Progenitor cell of endocrine pancreas (in vitro differentiated cells): ENCODE results near the gene SAMD8. TPM values are rescaled to one million over a fixed set of nuclear protein-coding genes. Genes with fewer than 3 reads are reported as not detected.
A peak's percentile ranks its signal among the peaks of the same experiment; 100 is the strongest.

Source experiments
- DNase-seq: peaks from one replicate; pipeline ENCODE4 v3.0.0; 2021; ENCODE audit warnings: low spot score; ENCODE audit not compliant: unreplicated experiment
- H3K27ac Mint-ChIP-seq: 2 replicates; pipeline ENCODE4 v1.8.0; 2021; ENCODE audit warnings: mild to moderate bottlenecking, moderate library complexity, mixed read lengths
- H3K27me3 Mint-ChIP-seq: 2 replicates; pipeline ENCODE4 v1.8.0; 2021; ENCODE audit warnings: mixed read lengths
- H3K36me3 Mint-ChIP-seq: 2 replicates; pipeline ENCODE4 v1.8.0; 2022; ENCODE audit warnings: mixed read lengths; ENCODE audit not compliant: insufficient read depth
- H3K4me1 Mint-ChIP-seq: 2 replicates; pipeline ENCODE4 v1.8.0; 2021; ENCODE audit warnings: low read depth, mixed read lengths
- H3K4me3 Mint-ChIP-seq: 2 replicates; pipeline ENCODE4 v1.8.0; 2021; ENCODE audit warnings: low read depth, mild to moderate bottlenecking, moderate library complexity, mixed read lengths
- H3K9me3 Mint-ChIP-seq: 2 replicates; pipeline ENCODE4 v1.8.0; 2021; ENCODE audit warnings: low read depth, mixed read lengths
- long read RNA-seq: library from polyadenylated mRNA; unstranded; transcript quantifications from one replicate; pipeline ENCODE4 v2.0.0, GENCODE V29; 2020
- total RNA-seq: library from RNA; stranded (reverse); gene quantifications from 2 replicates; pipeline ENCODE4 v1.2.1, GENCODE V29; 2021
- TF ChIP-seq, protein P1 (sequence below): fragments of 200-600 bp; sonication (generic); IDR thresholded peaks from one replicate; pipeline ENCODE4 v1.5.0; 2021; ENCODE audit warnings: antibody characterized with exemption, mild to moderate bottlenecking; ENCODE audit not compliant: unreplicated experiment

Gene SAMD8
- total RNA-seq, result 17.4 and 18.0 TPM in 2 replicates
- long read RNA-seq, partial matches to known transcripts, result 1 of 13 reads
- long read RNA-seq, other reads (novel, unspliced or antisense), result 10 of 13 reads

DNA sequence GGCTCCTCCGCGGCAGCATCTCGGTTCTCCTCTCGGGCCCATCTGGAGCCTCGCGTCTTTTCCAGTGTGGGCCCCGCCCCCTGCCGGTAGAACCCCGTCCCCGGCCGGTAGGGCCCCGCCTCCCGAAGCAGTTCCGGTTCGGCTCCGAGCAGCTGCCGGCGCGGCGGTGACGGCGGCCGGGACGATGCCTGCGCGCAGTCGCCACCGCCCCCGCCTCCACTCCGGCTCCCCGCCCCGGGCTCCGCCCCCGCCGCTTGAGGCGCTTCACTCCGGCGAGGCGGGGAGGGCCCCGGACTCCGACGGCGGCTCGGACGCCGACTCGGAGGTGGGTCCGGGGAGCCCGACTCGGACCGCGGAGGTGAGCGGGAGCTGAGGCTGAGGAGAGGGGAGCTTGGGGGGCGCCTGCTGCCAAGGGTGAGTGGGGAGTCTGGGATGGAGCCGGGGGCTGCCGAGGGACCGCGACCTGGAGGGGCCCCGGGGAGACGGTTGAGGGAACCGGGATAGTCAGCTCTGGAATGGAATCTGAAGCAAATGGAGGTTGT is at the start of gene SAMD8:
Gene SAMD8, plus strand, starts transcription at position 292 of the 542 bp plus-strand sequence. CDS start 38,873 bp downstream, outside the sequence.
- no peaks in the 10 kb centered on the region for H3K9me3 Mint-ChIP-seq
- peaks cover 14% of the 10 kb centered on the region for H3K4me1 Mint-ChIP-seq
- DNase-seq, result peak; percentile 94
- H3K27me3 Mint-ChIP-seq, result peaks cover under 1% of the 10 kb centered on the region
- H3K4me3 Mint-ChIP-seq, result peak within 1 kb of the TSS; percentile 97
- peak within 1 kb of the TSS; percentile 97 for H3K27ac Mint-ChIP-seq
- H3K36me3 Mint-ChIP-seq, result no peaks in the 10 kb centered on the region
- TF ChIP-seq, protein P1, sequence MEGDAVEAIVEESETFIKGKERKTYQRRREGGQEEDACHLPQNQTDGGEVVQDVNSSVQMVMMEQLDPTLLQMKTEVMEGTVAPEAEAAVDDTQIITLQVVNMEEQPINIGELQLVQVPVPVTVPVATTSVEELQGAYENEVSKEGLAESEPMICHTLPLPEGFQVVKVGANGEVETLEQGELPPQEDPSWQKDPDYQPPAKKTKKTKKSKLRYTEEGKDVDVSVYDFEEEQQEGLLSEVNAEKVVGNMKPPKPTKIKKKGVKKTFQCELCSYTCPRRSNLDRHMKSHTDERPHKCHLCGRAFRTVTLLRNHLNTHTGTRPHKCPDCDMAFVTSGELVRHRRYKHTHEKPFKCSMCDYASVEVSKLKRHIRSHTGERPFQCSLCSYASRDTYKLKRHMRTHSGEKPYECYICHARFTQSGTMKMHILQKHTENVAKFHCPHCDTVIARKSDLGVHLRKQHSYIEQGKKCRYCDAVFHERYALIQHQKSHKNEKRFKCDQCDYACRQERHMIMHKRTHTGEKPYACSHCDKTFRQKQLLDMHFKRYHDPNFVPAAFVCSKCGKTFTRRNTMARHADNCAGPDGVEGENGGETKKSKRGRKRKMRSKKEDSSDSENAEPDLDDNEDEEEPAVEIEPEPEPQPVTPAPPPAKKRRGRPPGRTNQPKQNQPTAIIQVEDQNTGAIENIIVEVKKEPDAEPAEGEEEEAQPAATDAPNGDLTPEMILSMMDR, result peak; percentile 40

DNA sequence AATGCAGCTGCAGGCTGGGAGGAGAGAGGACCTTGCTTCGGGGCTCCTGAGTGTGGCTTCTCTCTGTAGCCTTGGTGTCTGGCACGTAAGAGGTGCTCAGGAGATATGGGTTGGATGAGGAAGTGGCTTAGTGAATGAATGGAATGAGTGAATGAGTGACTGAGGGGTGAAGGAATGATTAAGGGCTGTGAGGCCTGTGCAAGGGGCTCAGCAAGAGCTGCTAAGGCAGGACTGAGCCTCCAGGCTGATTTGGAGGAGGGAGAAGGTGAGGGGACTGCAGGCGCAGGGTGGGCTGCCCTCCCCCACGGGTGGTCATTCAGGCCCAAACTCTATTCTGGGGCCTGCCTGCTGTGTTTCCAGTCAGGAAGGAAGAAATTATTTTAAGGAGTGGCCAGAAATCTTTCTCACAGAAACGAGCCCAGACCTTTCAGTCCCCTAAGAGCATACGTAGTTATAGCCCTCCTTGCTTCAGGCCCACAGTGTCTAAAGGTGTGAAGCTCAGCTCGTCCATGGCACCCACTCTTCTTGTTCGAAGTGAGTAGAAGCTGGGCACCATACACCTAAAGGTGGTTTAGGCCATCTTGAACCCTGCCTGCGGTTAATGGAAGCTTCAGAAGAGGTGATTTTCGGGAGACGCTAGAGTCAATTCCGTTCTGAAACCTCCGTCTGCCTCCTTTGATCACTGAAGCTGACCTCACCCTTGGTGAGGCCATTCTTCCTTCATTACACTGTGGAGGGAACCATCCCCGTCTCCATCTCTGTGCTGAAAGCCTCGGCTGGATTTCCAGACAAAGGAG is 49.5 kb upstream of the SAMD8 start:
- no peak for DNase-seq
- H3K9me3 Mint-ChIP-seq, result no peaks in the 10 kb centered on the region
- H3K27me3 Mint-ChIP-seq, result peaks cover 12% of the 10 kb centered on the region
- peaks cover 5% of the 10 kb centered on the region for H3K4me1 Mint-ChIP-seq
- H3K27ac Mint-ChIP-seq, result peak overlapping the region; percentile 17
- no peak overlapping the region for H3K4me3 Mint-ChIP-seq
- TF ChIP-seq, protein P1, result no peak
- H3K36me3 Mint-ChIP-seq, result no peaks in the 10 kb centered on the region

DNA sequence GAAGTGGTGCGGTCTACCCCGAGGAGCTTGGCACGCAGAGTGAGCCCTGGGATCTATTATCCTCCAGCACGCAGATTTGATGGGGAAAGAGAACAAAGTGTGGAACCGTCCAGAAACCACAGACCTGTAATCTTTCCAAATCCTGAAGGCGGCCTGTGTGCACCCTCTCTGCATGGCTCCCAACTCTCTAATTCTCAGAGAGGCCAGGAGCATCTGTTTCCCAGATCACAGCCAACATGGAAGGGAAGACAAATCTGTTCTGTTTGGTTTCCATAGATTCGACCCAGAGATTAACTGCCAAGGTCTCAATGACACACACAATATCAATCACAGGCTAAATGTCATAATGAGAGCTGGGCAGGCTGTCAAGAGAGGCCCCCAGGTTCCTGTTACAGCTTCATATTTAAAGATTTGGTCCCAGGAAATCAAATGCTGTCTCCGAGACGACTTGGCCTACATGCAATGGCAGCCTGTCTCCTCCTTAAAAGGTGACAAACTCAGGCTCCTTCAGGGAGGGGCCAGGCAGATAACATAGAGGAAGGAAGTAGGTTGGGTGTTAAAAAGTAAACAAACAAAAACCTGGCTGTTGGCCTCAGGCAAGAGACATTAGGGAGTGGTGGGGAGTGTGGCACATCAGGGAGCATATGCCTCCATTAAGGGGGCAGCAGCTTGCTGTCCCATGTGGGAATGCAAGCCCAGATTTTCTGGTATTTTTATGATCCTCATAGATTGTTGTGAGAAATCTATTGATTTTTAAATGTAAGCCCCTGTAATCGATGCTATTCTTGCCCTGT is 48.8 kb upstream of the SAMD8 start:
- TF ChIP-seq, protein P1, result no peak
- Mint-ChIP-seq H3K4me3 (no peak overlapping the region), H3K4me1 (peaks cover 5% of the 10 kb centered on the region), H3K9me3 (no peaks in the 10 kb centered on the region), H3K27me3 (peaks cover 12% of the 10 kb centered on the region), H3K36me3 (no peaks in the 10 kb centered on the region), H3K27ac (no peak overlapping the region)
- DNase-seq, result no peak

DNA sequence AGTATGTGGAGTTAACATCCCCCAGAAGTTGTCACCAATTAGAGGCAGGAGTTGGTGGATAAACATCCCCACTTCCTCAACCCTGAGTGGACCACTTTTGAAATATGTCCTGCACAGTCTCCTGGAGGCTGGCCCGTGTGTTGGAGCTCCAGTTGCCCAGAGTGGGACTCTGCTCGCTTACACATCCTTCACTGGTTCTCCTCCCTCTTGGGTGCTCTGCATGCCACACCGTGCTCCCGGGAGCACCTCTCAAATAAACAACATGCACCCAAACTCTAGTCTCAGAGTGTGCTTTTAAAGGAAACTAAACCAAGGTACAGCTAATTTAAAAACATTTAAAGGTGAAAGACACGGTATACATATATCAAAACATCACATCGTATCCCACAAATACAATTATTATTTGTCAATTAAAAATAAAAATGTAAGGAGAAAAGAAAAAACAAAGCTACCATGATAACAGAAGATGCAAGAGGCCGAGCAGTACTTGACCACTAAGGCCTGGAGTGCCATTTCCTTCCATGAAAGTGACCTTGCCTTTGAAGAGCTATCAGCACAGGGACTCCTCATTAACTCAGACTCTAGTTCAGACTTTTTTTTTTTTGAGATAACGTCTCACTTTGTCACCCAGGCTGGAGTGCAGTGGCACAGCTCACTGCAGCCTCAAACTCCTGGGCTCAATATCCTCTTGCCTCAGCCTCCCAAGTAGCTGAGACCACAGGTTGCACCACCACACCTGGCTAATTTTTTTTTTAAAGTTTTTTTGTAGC is 47.8 kb upstream of the SAMD8 start:
- TF ChIP-seq, protein P1, result no peak
- DNase-seq, result no peak
- Mint-ChIP-seq H3K36me3 (no peaks in the 10 kb centered on the region), H3K4me1 (peaks cover 5% of the 10 kb centered on the region), H3K27ac (peak overlapping the region; percentile 64), H3K9me3 (no peaks in the 10 kb centered on the region), H3K4me3 (no peak overlapping the region), H3K27me3 (peaks cover 12% of the 10 kb centered on the region)
